Activated CD4-positive, alpha-beta T cell treated with anti-CD3 and anti-CD28 coated beads for 36 hours (primary cell): ENCODE measurements around the gene RPLP2. TPM values are rescaled to one million over a fixed set of nuclear protein-coding genes. Genes with fewer than 3 reads are reported as not detected.

ENCODE experiments used
- ATAC-seq: fragments of 200-7000 bp; cut with Tn5 transposase; one replicate; pipeline ENCODE4 v1.10.0; 2021; ENCODE audit warnings: mild to moderate bottlenecking, moderate library complexity
- CTCF ChIA-PET: fragments of 350-600 bp; sonication (Branson Sonifier 250); formaldehyde crosslinking; loops from one replicate; lab custom pipeline; 2021; ENCODE audit warnings: antibody characterized with exemption; lab: Charles Lee
- POLR2A ChIA-PET: fragments of 350-600 bp; sonication (Branson Sonifier 250); formaldehyde crosslinking; loops from one replicate; lab custom pipeline; 2021; ENCODE audit warnings: antibody characterized with exemption, inconsistent platforms; lab: Charles Lee
- DNase-seq: peaks from one replicate; pipeline ENCODE4 v3.0.0-alpha.2; 2020
- H3K27ac Mint-ChIP-seq: one replicate; pipeline ENCODE4 v1.8.0; 2021; ENCODE audit warnings: mixed read lengths
- H3K27me3 Mint-ChIP-seq: one replicate; pipeline ENCODE4 v1.8.0; 2021; ENCODE audit warnings: mixed read lengths
- H3K36me3 Mint-ChIP-seq: one replicate; pipeline ENCODE4 v1.8.0; 2021; ENCODE audit warnings: low read depth, mixed read lengths
- H3K4me1 Mint-ChIP-seq: one replicate; pipeline ENCODE4 v1.8.0; 2021; ENCODE audit warnings: mixed read lengths
- H3K4me3 Mint-ChIP-seq: one replicate; pipeline ENCODE4 v1.8.0; 2021; ENCODE audit warnings: mild to moderate bottlenecking, moderate library complexity, mixed read lengths
- H3K9me3 Mint-ChIP-seq: one replicate; pipeline ENCODE4 v1.8.0; 2021; ENCODE audit warnings: low read depth, mixed read lengths
- intact Hi-C, 2 experiments: fragments of 100-400 bp; cut with DNase I in 1 of 2; cut with micrococcal nuclease in 1 of 2; formaldehyde crosslinking; loops; one replicate each; pipeline versions ENCODE4 v1.14.2 to v1.15.1; 2022 to 2024; cut with DNase I, micrococcal nuclease
- total RNA-seq, 2 experiments: library from RNA; stranded (reverse); gene quantifications; one replicate each; pipeline ENCODE4 v1.2.3, GENCODE V29; 2021

Gene RPLP2
- total RNA-seq, 2 experiments from 2014 or later = 2,132 to 3,230 TPM

DNA sequence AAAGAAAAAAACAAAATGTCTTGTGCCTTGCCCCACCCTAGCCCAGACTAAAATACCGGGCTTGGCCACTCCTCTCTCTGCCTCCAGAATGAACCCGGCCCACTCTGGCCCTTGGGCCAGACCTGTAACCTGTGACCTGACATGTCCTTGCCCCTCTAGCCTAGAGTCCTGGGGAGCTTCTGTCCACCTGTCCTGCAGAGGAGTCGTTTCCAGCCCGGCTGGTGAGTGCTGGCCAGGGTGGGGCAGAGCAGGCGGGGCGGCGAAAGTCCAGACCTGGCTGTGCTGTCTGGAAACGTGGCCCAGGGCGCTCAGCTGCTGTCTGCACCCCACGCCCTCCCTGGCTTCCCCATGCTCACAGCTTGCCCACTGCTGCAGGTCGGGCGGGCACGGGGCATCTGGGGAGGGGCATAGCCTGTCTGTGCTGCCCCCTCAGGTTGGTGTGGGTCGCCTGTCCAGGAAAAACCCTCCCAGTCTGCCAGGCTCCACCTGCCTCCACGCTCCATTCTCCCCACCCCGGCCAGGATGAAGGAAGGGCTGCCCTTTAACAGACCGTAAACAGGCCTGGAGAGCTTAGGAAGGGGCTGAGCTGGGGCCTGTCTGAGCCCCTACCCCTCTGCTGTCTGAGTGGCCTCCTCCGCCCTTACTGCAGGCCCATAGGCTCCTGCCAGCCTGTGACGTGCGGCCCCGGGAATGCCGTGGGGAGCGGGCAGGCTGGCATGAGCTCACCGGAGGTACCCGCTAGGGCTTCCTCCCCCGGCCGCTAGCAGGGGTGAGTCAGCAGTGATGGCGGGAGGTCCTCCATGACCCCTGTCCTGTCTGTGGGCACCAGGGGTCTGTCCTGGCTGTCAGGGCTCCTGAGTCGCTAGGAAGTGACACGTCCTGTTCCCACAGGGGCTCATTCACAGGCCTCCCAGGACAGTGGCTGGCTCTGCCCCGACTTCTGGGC, 24.9 kb downstream of the RPLP2 start:
- peak; percentile 46 for DNase-seq

DNA sequence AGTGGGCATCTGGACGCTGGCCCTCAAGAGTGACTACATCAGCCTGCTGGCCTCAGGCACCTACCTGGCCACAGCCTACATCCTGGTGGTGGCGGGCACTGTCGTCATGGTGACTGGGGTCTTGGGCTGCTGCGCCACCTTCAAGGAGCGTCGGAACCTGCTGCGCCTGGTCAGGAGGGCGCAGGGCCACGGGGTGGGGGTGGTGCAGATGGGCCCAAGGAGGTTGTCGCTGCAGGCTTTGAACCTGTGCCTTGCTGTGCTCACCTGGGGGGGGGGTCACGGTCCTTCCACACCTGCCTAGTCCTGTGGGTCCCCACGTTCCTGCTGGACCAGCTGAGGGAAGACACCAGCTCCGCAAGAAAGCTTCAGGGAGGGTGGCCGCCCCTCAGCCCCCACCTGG, 26.5 kb downstream of the RPLP2 start:
- DNase-seq (no peak), ATAC-seq (no peak)
- H3K27ac Mint-ChIP-seq = no peak overlapping the region
- CTCF ChIA-PET = no interaction called here
- peaks cover 7% of the 10 kb centered on the region for H3K36me3 Mint-ChIP-seq
- no peak overlapping the region for H3K4me3 Mint-ChIP-seq
- intact Hi-C loops = no loop called here
- no peaks in the 10 kb centered on the region for H3K9me3 Mint-ChIP-seq
- H3K27me3 Mint-ChIP-seq = peaks cover 7% of the 10 kb centered on the region
- POLR2A ChIA-PET = no interaction called here
- peaks cover 29% of the 10 kb centered on the region for H3K4me1 Mint-ChIP-seq

More for the DNA sequence above, 24.9 kb downstream of the RPLP2 start:
- Mint-ChIP-seq H3K4me1 (peaks cover 20% of the 10 kb centered on the region), H3K4me3 (peak overlapping the region; percentile 69), H3K36me3 (no peaks in the 10 kb centered on the region), H3K27me3 (peaks cover 13% of the 10 kb centered on the region), H3K27ac (no peak overlapping the region), H3K9me3 (no peaks in the 10 kb centered on the region)
- ATAC-seq = no peak
- intact Hi-C loops = loop anchor here in 1 of 2 experiments (5.0 kb wide), 1 partner anchor 428 kb away; no protein-coding TSS in a partner anchor
- ChIA-PET POLR2A (interaction anchor here (1.1 to 1.4 kb wide), 2 partner anchors 7 to 15 kb away, joined by 3 to 7 read pairs; partner anchors contain the start of genes PNPLA2 and POLR2L), CTCF (no interaction called here)

DNA sequence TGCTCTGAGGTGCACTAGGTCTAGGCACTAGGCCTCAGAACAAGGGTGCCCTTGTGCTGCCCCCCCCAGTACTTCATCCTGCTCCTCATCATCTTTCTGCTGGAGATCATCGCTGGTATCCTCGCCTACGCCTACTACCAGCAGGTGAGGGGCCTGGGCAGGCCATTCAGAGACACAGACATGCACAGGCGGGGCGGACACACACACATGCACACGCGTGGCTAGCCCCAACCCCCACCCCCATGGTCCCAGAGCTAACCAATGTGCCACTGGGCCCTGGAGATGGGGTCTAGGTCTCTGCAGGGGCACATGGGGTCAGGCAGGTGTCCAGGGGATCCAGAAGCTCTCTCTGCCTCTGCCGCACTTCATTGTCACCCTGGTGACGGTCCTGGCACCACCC, 26.9 kb downstream of the RPLP2 start:
- POLR2A ChIA-PET = no interaction called here
- peaks cover 3% of the 10 kb centered on the region for H3K27me3 Mint-ChIP-seq
- peaks cover 7% of the 10 kb centered on the region for H3K36me3 Mint-ChIP-seq
- H3K4me1 Mint-ChIP-seq = peaks cover 29% of the 10 kb centered on the region
- ATAC-seq (no peak), DNase-seq (no peak)
- H3K27ac Mint-ChIP-seq = no peak overlapping the region
- no peak overlapping the region for H3K4me3 Mint-ChIP-seq
- H3K9me3 Mint-ChIP-seq = no peaks in the 10 kb centered on the region
- CTCF ChIA-PET = interaction anchor here (1.4 kb wide), 1 partner anchor 12 kb away, joined by 3 read pairs; no protein-coding TSS in a partner anchor
- intact Hi-C loops = no loop called here

DNA sequence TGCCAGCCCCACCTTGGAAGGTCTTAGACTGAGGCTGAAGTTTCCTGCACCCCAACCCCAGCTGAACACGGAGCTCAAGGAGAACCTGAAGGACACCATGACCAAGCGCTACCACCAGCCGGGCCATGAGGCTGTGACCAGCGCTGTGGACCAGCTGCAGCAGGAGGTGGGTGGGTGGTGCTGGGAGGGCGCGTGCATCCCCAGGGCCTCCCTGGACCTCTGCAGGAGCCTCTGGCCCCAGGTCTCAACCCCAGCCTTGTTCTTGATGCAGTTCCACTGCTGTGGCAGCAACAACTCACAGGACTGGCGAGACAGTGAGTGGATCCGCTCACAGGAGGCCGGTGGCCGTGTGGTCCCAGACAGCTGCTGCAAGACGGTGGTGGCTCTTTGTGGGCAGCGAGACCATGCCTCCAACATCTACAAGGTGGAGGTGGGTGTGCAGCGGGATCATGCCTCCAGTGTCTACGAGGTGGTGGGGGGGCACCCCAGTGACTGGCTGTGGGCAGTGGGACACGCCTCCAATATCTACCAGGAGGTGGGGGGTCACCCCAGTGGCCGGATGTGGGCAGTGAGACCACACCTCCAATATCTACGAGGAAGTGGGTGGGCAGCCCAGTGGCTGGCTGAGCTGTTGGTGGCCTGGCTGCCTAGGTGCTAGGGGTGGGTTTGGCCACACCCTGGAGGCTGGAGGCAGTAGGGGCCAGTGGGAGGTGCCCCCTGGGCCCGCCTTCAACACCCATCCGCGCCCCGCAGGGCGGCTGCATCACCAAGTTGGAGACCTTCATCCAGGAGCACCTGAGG, 27.6 kb downstream of the RPLP2 start:
- H3K9me3 Mint-ChIP-seq = no peaks in the 10 kb centered on the region
- DNase-seq = no peak
- H3K27ac Mint-ChIP-seq = no peak overlapping the region
- H3K36me3 Mint-ChIP-seq = peaks cover 7% of the 10 kb centered on the region
- no peak for ATAC-seq
- CTCF ChIA-PET = interaction anchor here (1.4 kb wide), 1 partner anchor 11 kb away, joined by 3 read pairs; no protein-coding TSS in a partner anchor
- no peak overlapping the region for H3K4me3 Mint-ChIP-seq
- H3K4me1 Mint-ChIP-seq = peaks cover 25% of the 10 kb centered on the region
- POLR2A ChIA-PET = no interaction called here
- no peaks in the 10 kb centered on the region for H3K27me3 Mint-ChIP-seq
- intact Hi-C loops = no loop called here

DNA sequence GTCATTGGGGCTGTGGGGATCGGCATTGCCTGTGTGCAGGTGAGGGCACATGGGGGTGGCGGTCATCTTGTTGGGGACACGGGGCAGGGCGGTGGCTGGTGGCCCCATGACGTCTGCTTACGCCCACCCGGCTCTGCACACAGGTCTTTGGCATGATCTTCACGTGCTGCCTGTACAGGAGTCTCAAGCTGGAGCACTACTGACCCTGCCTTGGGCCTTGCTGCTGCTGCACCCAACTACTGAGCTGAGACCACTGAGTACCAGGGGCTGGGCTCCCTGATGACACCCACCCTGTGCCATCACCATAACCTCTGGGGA, 28.2 kb downstream of the RPLP2 start:
- H3K4me3 Mint-ChIP-seq = no peak overlapping the region
- ChIA-PET POLR2A (no interaction called here), CTCF (interaction anchor here (1.4 kb wide), 1 partner anchor 11 kb away, joined by 3 read pairs; no protein-coding TSS in a partner anchor)
- H3K27me3 Mint-ChIP-seq = no peaks in the 10 kb centered on the region
- intact Hi-C loops = no loop called here
- peaks cover 7% of the 10 kb centered on the region for H3K36me3 Mint-ChIP-seq
- H3K4me1 Mint-ChIP-seq = peaks cover 25% of the 10 kb centered on the region
- no peak overlapping the region for H3K27ac Mint-ChIP-seq
- H3K9me3 Mint-ChIP-seq = no peaks in the 10 kb centered on the region
- DNase-seq = no peak
- ATAC-seq = no peak

DNA sequence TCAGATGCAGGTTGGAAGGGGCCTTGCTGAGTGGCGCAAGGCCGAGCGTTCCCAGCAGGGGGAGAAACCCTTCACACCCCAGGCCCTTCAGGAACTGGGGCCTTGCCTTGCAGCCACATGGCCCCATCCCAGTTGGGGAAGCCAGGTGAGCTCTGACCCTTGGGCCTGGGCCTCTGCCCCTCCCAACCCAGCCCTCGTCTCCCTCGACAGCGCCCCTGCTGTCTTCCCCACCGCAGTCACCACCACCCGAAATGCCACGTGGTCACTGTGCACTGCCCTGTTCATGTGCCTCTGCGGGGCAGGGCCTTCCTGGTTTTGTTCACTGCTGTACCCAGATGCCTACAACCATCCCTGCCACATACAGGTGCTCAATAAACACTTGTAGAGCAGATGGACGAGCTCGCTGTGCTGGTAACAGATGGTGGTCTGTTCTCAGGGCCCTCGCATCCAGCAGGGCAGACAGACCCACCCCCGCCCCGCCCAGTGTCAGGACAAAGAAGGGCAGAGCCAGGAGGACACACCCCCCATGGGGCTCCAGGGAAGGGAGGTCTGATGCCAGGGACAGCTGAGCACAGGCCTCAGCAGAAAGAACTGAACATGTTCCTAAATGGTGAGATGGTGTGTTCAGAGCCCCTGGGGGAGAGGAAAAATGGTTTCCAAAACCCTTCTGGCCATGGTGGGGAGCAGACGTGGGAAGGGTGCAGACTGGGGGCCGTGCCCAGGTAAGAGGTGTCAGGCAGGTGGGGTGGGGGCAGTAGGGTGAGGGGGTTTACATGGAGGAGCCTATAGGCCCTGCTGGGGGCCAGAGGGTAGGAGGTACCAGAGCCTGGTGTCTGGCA, 28.9 kb downstream of the RPLP2 start:
- Mint-ChIP-seq H3K27ac (no peak overlapping the region), H3K4me1 (peaks cover 28% of the 10 kb centered on the region), H3K4me3 (no peak overlapping the region), H3K36me3 (peaks cover 7% of the 10 kb centered on the region), H3K27me3 (peaks cover 4% of the 10 kb centered on the region), H3K9me3 (no peaks in the 10 kb centered on the region)
- POLR2A ChIA-PET = no interaction called here
- CTCF ChIA-PET = no interaction called here
- no peak for ATAC-seq
- no peak for DNase-seq
- intact Hi-C loops = no loop called here

DNA sequence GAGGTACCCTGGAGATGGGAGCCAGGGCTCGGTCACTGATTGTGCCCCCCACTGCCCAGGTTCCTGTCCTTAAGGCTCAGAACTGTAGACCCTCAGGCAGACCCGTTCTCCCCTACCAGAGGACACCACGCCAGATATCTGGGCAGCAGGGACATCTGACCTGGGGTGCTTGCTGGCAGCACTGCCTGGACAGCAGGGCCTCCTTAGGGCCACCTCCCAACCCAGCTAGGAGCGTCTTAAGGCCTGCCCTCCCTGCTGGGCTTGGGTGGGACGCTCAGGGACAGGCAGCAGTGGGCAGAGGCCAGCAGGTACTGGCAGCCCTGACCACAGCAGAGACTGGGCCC, 29.5 kb downstream of the RPLP2 start:
- H3K27ac Mint-ChIP-seq = no peak overlapping the region
- ChIA-PET CTCF (interaction anchor here (0.6 kb wide), 1 partner anchor 19 kb away, joined by 3 read pairs; no protein-coding TSS in a partner anchor), POLR2A (no interaction called here)
- H3K36me3 Mint-ChIP-seq = peaks cover 7% of the 10 kb centered on the region
- no peak for DNase-seq
- peaks cover 26% of the 10 kb centered on the region for H3K4me1 Mint-ChIP-seq
- no peak overlapping the region for H3K4me3 Mint-ChIP-seq
- H3K27me3 Mint-ChIP-seq = peaks cover 4% of the 10 kb centered on the region
- no peak for ATAC-seq
- intact Hi-C loops = no loop called here
- no peaks in the 10 kb centered on the region for H3K9me3 Mint-ChIP-seq

DNA sequence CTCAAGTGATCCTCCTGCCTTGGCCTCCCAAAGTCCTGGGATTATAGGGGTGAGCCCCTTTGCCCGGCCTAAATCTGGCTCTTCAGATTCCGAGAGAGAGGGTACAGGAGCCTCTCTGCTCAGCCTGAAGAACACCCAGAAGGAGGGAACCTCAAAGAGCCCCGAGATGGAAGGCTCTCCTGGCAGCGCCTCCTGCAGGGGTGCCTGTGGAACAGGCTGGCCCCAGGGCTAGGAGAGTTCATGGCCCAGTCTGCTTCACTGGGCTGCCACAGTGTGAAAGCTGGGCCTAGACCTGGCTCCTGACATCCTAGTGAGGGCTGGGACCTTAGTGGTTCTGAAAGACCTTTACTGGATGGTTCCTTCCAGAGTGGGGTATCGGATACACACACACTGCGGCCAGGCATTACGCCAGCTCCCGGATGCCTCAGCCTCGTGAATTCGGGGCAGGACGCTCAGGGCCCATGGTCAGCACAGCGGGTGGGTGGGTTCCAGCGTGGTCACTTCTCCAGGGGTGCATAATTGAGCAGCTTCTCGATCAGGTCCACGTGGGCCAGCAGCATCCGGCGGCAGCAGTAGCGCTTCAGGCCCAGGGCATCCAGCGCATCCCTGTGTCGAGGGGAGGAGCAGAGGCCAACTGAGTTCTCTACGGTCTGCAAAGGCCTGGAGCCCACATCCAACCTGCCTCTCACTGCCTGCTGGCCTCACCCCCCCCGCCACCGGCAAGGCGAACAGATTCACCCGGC, 30.3 kb downstream of the RPLP2 start:
- peaks cover 4% of the 10 kb centered on the region for H3K27me3 Mint-ChIP-seq

DNA sequence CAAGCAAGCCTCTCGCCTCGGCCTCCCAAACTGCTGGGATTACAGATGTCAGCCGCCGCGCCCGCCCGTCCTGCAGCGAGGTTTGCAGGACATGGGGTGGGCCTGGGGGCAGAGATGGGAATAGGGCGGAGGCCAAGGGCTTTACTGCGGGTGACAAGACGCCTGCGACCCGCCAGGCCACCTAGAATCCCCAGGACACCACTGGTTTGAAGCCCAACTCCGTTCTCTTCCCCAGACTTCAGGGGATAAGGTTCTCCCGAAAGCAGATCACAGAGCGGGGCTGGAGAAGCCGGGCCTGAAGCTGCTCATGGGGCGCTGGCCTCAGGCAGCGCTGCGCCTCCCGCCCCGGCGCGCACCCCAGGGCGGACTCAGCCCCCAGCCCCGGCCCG, 32.2 kb downstream of the RPLP2 start:
- POLR2A ChIA-PET = interaction anchor here (1.0 kb wide), 1 partner anchor 8 kb away, joined by 3 read pairs; no protein-coding TSS in a partner anchor
- Mint-ChIP-seq H3K9me3 (no peaks in the 10 kb centered on the region), H3K27me3 (peaks cover 4% of the 10 kb centered on the region), H3K27ac (peak overlapping the region; percentile 87), H3K36me3 (peaks cover 7% of the 10 kb centered on the region), H3K4me1 (peaks cover 22% of the 10 kb centered on the region), H3K4me3 (peak overlapping the region; percentile 84)
- CTCF ChIA-PET = no interaction called here
- DNase-seq (no peak), ATAC-seq (peak; percentile 41)
- intact Hi-C loops = loop anchor here (1.0 to 10.0 kb wide), 13 partner anchors 9 to 923 kb away; partner anchors contain the start of genes RPLP2 (in 2 of the 2), AP2A2 (in 1 of the 2), BRSK2 (in 1 of the 2) and CHID1 (in 1 of the 2)

More for the DNA sequence above, 30.3 kb downstream of the RPLP2 start:
- Mint-ChIP-seq H3K9me3 (no peaks in the 10 kb centered on the region), H3K4me1 (peaks cover 25% of the 10 kb centered on the region), H3K27ac (no peak overlapping the region), H3K36me3 (peaks cover 7% of the 10 kb centered on the region), H3K4me3 (peak overlapping the region; percentile 84)
- POLR2A ChIA-PET = no interaction called here
- DNase-seq (peak; percentile 45), ATAC-seq (no peak)
- CTCF ChIA-PET = interaction anchor here (0.6 kb wide), 1 partner anchor 20 kb away, joined by 3 read pairs; no protein-coding TSS in a partner anchor
- intact Hi-C loops = loop anchor here in 1 of 2 experiments (10.0 kb wide), 3 partner anchors 545 to 925 kb away; partner anchors contain the start of genes BRSK2 and CTSD
